Activated naive CD4-positive, alpha-beta T cell treated with anti-CD3 and anti-CD28 coated beads, Interleukin-2, amount 50 U/mL, for 72 hours (primary cell): ENCODE data around the gene SLC22A5. TPM values are rescaled to one million over a fixed set of nuclear protein-coding genes. Genes with fewer than 3 reads are reported as not detected.
"Not testable (repeated sequence)": the region's sequence is repeated elsewhere in the genome, so short reads cannot be mapped to it uniquely, and the experiment has no call there.

ENCODE experiments used
- ATAC-seq, 2 donors: fragments of 150-1000 bp; cut with Tn5 transposase; 2 replicates each; pipeline ENCODE4 v1.10.0; 2021; ENCODE audit warnings: mild to moderate bottlenecking in 2 of 2, moderate library complexity in 2 of 2
- DNase-seq, 2 donors: peaks; one replicate each; pipeline ENCODE4 v3.0.0; 2021 to 2022; ENCODE audit warnings: low spot score in 2 of 2
- H3K27ac Mint-ChIP-seq, 2 donors: one replicate each; pipeline ENCODE4 v1.8.0; 2022; ENCODE audit warnings: mild to moderate bottlenecking in 2 of 2, mixed read lengths in 2 of 2
- H3K36me3 Mint-ChIP-seq, 2 donors: one replicate each; pipeline ENCODE4 v1.8.0; 2022; ENCODE audit warnings: mixed read lengths in 2 of 2
- H3K9me3 Mint-ChIP-seq, 2 donors: one replicate each; pipeline ENCODE4 v1.8.0; 2022; ENCODE audit warnings: mixed read lengths in 2 of 2
- total RNA-seq, 2 donors: library from RNA; stranded (reverse); gene quantifications; one replicate each; pipeline ENCODE4 v1.2.3, GENCODE V29; 2022

Gene SLC22A5
- total RNA-seq, 2 donors from 2014 or later = 3.1 to 5.5 TPM

DNA sequence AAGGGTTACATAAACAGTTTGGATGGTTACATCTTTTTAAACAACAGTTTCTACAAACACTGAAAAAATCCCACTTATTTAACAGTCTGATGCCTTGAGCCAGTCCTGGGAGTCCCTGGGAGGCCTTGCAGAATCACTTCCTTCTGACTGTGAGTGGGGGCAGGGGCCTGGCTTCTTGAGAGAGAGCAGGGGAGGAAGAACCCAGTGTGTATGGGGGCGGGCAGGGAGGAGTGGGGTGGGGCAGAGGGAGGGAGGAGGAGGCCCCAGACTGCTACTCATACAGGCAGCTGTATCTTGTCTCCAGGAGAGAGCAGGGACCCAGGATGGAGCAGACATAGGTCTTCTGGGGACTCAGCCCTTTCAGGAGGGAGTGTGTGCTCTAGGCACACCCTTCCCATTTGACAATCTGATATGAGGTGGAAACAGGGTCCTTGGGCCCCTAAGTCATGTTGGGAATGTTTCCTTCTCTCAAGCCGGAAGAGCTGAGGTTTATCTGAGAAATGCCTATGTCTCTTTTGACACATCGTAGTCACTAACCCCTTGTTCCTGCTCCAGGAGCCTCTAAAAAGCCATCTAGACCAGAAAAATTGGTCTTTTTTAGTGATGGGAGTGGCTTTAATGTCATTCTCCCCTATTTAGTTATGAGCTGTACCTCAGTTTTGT lies 68.2 kb downstream of the SLC22A5 start:
- peak overlapping the region; percentile 56 to 81 for H3K27ac Mint-ChIP-seq
- ATAC-seq (peak; percentile 68 to 91), DNase-seq (no peak)
- peaks cover 2 to 4% of the 10 kb centered on the region in 2 donors for H3K36me3 Mint-ChIP-seq
- no peaks in the 10 kb centered on the region for H3K9me3 Mint-ChIP-seq

DNA sequence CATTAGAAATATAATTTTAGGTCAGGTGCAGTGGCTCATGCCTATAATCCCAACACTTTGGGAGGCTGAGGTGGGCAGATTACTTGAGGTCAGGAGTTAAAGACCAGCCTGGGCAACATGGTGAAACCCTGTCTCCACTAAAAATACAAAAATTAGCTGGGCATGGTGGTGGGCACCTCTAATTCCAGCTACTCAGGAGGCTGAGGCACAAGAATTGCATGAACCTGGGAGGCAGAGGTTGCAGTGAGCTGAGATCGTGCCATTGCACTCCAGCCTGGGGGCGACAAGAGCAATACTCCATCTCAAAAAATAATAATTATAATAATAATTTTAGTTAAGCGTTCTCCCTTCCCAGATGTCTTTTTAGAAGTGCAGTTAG lies 68.7 kb downstream of the SLC22A5 start:
- not testable (repeated sequence) for H3K36me3 Mint-ChIP-seq, ATAC-seq, DNase-seq, H3K9me3 Mint-ChIP-seq
- peak overlapping the region in 1 of 2 donors; percentile 81 for H3K27ac Mint-ChIP-seq

DNA sequence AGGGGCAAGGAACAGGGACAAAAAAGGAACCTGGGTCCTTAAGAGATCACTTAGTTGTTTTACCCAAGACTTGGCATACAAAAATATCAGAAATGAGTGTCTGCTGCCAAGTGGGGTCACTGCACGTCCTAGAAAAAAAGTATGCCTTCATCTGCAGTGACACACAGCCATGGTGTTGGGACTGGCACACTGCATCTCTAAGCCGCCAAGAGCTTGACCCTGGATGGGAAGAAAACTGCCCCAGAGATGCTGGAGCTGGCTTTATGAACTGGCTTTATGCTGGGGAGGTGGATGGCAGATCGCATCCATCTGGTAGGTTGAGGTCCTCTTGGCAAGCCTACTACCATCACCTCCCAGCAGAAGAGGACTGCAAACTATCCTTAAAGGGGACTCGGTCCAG lies 69.4 kb downstream of the SLC22A5 start:
- DNase-seq (no peak), ATAC-seq (no peak)
- Mint-ChIP-seq H3K36me3 (no peaks in the 10 kb centered on the region), H3K9me3 (no peaks in the 10 kb centered on the region), H3K27ac (peak overlapping the region; percentile 52 to 81)

DNA sequence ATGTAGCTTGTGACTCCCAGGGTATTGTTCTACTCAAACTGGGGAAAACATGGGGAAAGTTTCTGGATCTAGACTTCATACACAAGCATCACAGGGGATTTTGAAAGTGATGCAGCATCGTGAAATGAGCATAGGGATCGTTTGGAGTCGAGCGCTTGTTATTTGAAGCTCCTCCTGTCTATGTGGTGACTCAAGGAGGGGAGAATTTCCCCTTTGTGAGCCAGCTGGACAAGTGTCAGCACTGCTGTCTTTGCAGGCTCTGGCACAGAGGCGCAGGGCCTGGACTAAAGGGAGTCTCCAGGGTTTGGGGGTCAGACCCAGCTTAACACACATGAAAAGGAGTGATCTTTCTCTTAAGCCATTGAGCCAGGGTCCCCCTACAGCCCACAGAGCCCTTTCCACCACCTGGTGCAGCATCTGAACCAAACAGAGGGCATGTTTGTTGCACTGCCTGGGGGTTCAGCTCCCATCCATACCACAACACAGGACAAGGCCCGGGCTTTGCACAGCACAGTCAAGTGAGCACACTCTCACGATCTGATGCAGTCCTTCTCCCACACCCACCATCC lies 70.1 kb downstream of the SLC22A5 start:
- peaks cover 0 to 6% of the 10 kb centered on the region in 2 donors for H3K36me3 Mint-ChIP-seq
- DNase-seq (no peak), ATAC-seq (peak; percentile 42 to 80)
- H3K27ac Mint-ChIP-seq = peak overlapping the region; percentile 52 to 81
- no peaks in the 10 kb centered on the region for H3K9me3 Mint-ChIP-seq

DNA sequence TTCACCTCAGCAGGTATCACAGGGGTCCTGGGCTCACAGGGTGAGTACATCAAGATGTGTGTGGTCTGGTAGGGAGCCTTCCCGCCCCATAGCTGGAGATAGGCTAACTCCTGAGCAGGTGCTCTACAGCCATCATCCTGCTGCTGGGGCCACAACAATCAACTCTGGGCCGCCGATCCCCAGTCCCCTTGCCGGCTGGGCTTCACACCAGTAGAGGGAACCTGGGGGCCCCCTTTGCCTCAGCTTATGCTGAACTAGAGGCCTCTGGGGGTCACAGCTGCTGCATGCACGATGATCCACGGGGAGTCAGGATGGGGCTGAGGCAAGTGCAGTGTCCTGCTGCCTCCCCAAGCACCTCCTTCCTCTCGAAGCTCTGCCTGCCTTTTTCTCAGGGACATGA lies 74.6 kb downstream of the SLC22A5 start:
- DNase-seq (no peak), ATAC-seq (no peak)
- Mint-ChIP-seq H3K36me3 (peaks cover 9 to 31% of the 10 kb centered on the region in 2 donors), H3K9me3 (peaks cover 0 to 11% of the 10 kb centered on the region in 2 donors), H3K27ac (peak overlapping the region; percentile 14 to 44)

Other genes starting within 250 kb of the SLC22A5 start
- gene P4HA2, start 141.9 kb upstream of the SLC22A5 start, total RNA-seq = 10 to 100 TPM in 1 of 2 donors, under 1 TPM in 1; 0.91 to 21.6 TPM
- not detected for gene PDLIM4, start 112.0 kb upstream of the SLC22A5 start, total RNA-seq
- gene SLC22A4, start 75.3 kb upstream of the SLC22A5 start, total RNA-seq = 1 to 10 TPM; 1.5 to 1.9 TPM
- 100 to 1,000 TPM; 107 to 156 TPM for gene IRF1, start 121.1 kb downstream of the SLC22A5 start, total RNA-seq
- gene IL5, start 173.8 kb downstream of the SLC22A5 start, total RNA-seq = not detected
- 10 to 100 TPM; 30.6 to 47.7 TPM for gene RAD50, start 187.3 kb downstream of the SLC22A5 start, total RNA-seq